Left lung (tissue), 10 donors: ENCODE measurements around the gene TMEM123. TPM values are rescaled to one million over a fixed set of nuclear protein-coding genes. Genes with fewer than 3 reads are reported as not detected.

Source experiments
- ATAC-seq: fragments of 200-7000 bp; cut with Tn5 transposase; one replicate; pipeline ENCODE4 v1.9.1; 2020; ENCODE audit warnings: moderate library complexity
- DNase-seq, 4 donors: peaks; one replicate each; pipeline ENCODE4 v3.0.0-alpha.2; 2013 to 2020
- H3K27ac ChIP-seq, 2 donors: fragments of 200-600 bp; sonication (generic) in 1 of 2; one replicate each; pipeline versions ENCODE4 v1.5.0 to v1.8.0; 2020 to 2021
- H3K27me3 ChIP-seq, 2 donors: fragments of 200-600 bp; sonication (generic) in 1 of 2; one replicate each; pipeline versions ENCODE4 v1.5.0 to v1.8.0; 2020 to 2021
- H3K36me3 ChIP-seq, 2 donors: fragments of 200-600 bp; sonication (generic) in 1 of 2; one replicate each; pipeline versions ENCODE4 v1.5.0 to v1.8.0; 2020 to 2021
- H3K4me1 ChIP-seq, 2 donors: fragments of 200-600 bp; one replicate each; pipeline ENCODE4 v1.8.0; 2021
- H3K4me3 ChIP-seq, 2 donors: fragments of 200-600 bp; sonication (generic) in 1 of 2; one replicate each; pipeline versions ENCODE4 v1.5.0 to v1.8.0; 2020 to 2021; ENCODE audit warnings: mild to moderate bottlenecking in 1 of 2
- H3K9me3 ChIP-seq, 2 donors: fragments of 200-600 bp; sonication (generic) in 1 of 2; one replicate each; pipeline versions ENCODE4 v1.5.0 to v1.8.0; 2020 to 2021
- intact Hi-C, 2 donors: fragments of 100-400 bp; cut with DNase I; formaldehyde crosslinking; loops; one replicate each; pipeline versions ENCODE4 v1.11.2 to v1.14.2; 2022
- polyA plus RNA-seq, 6 donors: library from polyadenylated mRNA; unstranded; fragments of 120-200 nt; gene quantifications; one replicate each; pipeline ENCODE4 v1.2.1, GENCODE V29; 2013; ENCODE audit not compliant: insufficient read length in 6 of 6
- total RNA-seq, 2 donors: library from RNA; stranded (reverse); fragmentation: NEBNext Ultra II Directional; extraction: Animal tissue kit (Norgen Biotek cat#: 25700); gene quantifications; one replicate each; pipeline ENCODE4 v1.2.1, GENCODE V29; 2021
- TF ChIP-seq, protein P1 (sequence below), 2 donors: fragments of 200-600 bp; sonication (generic) in 1 of 2; IDR thresholded peaks; one replicate each; pipeline versions ENCODE4 v1.5.0 to v1.8.0; 2021; ENCODE audit warnings: antibody characterized with exemption in 2 of 2
- donor health status: DM: no; HTN: yes; CAD: no.
- donor health status: DM: no; HTN: no; CAD: no.

Gene TMEM123
- total and polyA plus RNA-seq, 8 donors, result 127 to 351 (median 260) TPM

DNA sequence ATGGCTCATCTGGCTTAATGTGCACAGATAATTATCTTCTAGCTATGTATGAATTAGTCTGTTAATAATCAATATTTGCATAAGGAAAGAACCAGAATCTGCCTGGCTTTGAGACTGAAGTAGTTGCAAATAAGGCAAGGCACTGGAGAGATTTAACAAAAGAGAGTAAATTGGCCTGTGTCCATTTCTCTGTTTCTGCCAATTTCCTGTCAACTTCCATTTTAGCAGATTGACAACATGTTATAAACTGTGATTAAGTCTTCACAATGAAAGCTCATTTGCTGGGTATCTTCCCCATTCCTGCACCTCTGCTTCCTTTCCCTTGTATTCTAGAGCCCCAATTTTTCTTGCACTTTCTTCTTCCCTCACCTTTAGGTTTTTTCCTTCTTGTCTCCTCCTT lies 5.3 kb upstream of the TMEM123 start:
- Histone ChIP-seq H3K4me3 (no peak overlapping the region), H3K36me3 (no peaks in the 10 kb centered on the region), H3K27ac (no peak overlapping the region), H3K4me1 (peaks cover 9 to 50% of the 10 kb centered on the region in 2 donors), H3K27me3 (no peaks in the 10 kb centered on the region), H3K9me3 (no peaks in the 10 kb centered on the region)
- DNase-seq, result no peak
- no peak for ATAC-seq
- TF ChIP-seq, protein P1, sequence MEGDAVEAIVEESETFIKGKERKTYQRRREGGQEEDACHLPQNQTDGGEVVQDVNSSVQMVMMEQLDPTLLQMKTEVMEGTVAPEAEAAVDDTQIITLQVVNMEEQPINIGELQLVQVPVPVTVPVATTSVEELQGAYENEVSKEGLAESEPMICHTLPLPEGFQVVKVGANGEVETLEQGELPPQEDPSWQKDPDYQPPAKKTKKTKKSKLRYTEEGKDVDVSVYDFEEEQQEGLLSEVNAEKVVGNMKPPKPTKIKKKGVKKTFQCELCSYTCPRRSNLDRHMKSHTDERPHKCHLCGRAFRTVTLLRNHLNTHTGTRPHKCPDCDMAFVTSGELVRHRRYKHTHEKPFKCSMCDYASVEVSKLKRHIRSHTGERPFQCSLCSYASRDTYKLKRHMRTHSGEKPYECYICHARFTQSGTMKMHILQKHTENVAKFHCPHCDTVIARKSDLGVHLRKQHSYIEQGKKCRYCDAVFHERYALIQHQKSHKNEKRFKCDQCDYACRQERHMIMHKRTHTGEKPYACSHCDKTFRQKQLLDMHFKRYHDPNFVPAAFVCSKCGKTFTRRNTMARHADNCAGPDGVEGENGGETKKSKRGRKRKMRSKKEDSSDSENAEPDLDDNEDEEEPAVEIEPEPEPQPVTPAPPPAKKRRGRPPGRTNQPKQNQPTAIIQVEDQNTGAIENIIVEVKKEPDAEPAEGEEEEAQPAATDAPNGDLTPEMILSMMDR (IDR thresholded peaks at IDR 0.05), result no peak
- intact Hi-C loops, result no loop called here

DNA sequence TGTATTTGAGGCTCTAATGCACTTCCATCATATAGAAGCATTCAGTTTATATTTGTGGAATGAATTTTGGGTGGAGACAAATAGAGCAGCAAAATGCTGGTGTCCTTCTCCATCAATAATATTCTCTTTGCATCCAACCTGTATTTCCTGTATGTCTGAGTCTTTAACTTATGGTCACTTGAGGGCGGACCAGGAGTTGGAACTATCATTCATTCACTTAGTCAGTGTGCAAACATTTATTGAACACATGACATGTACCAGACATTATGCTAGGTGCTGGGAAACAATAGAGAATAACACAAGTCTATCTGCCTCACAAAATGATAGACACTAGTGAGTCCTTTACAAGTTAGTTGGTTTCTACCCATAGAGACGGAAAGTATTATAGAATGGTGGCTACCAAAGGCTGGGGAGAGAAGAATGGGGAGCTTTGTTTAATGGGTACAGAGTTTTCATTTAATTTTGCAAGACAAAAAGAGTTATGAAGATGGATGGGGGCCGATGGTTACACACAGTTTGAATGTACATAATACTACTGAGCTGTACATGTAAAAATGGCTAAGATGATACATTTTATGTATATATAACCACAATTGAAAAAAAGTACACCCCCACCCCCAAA lies 4.6 kb upstream of the TMEM123 start:
- ATAC-seq, result no peak
- Histone ChIP-seq H3K4me3 (no peak overlapping the region), H3K27ac (no peak overlapping the region), H3K36me3 (no peaks in the 10 kb centered on the region), H3K4me1 (peaks cover 9 to 50% of the 10 kb centered on the region in 2 donors), H3K9me3 (no peaks in the 10 kb centered on the region), H3K27me3 (no peaks in the 10 kb centered on the region)
- DNase-seq, result no peak
- TF ChIP-seq, protein P1 (IDR thresholded peaks at IDR 0.05), result no peak
- intact Hi-C loops, result no loop called here

DNA sequence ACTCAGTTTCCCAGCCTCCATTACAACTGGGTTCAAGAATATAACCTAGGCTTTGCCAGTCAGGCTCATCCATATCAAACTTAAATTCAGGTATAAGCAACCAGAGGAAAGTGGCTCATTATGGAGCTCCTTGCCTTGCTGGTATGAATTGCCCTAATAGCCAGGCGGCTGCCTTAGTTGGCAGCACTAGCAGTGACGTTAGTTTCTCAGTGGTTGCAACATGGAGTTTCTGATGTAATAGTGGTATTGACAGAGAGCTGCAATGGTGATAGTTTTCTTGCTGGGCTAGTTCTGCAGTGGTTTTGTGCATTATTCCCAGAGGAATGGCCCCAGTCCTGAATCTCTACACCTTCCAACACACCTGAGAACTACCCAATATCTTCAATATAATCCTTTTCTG lies 3.8 kb upstream of the TMEM123 start:
- Histone ChIP-seq H3K27ac (peak overlapping the region in 1 of 2 donors; percentile 3), H3K4me1 (peaks cover 10 to 51% of the 10 kb centered on the region in 2 donors), H3K36me3 (no peaks in the 10 kb centered on the region), H3K9me3 (no peaks in the 10 kb centered on the region), H3K4me3 (no peak overlapping the region), H3K27me3 (no peaks in the 10 kb centered on the region)
- TF ChIP-seq, protein P1 (IDR thresholded peaks at IDR 0.05), result no peak
- intact Hi-C loops, result no loop called here
- DNase-seq, result no peak
- ATAC-seq, result no peak

DNA sequence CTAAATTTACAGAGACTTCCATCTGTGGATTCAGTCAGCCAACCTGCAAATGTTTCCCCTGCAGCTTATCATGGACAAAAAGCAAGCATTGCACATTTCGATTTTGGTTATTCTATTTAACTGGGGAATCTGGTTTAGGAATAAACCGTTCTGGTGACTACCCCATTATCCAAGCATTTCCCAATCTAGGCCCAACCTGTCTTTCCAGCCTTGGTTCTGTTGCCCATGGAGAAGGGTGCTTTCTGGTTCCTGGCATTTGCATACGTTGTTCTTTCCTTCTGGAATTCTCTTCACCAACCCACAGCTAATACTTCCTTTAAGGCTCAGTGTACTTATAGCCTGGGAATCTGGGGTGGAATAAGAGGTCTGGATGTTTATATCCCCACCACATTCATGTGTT lies 1.4 kb upstream of the TMEM123 start:
- H3K4me3 ChIP-seq, result no peak overlapping the region
- ATAC-seq (no peak), DNase-seq (no peak)
- peaks cover 15 to 76% of the 10 kb centered on the region in 2 donors for H3K4me1 ChIP-seq
- no peaks in the 10 kb centered on the region for H3K36me3 ChIP-seq
- no peaks in the 10 kb centered on the region for H3K9me3 ChIP-seq
- TF ChIP-seq, protein P1 (IDR thresholded peaks at IDR 0.05), result no peak
- intact Hi-C loops, result no loop called here
- peak overlapping the region in 1 of 2 donors; percentile 96 for H3K27ac ChIP-seq
- H3K27me3 ChIP-seq, result no peaks in the 10 kb centered on the region

DNA sequence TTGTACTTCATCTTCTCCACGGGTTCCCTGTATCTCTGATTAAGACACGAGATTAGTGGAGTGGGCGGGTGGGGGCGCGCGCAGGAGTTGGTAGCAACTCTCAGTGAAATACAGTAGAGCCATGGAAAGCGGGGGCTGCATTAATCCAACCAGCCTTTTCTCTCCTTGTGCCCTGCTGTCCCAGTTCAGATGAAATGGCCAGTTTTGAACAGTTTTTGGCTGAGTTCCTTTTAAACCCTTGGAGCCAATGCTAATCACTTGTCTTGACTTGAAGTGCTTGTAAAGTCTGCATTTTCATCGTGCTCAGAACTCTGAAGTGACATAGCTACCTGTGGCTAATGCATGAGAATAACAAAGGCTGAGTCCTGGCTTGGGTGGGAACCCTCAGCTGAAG lies 734 bp upstream of the TMEM123 start:
- peak overlapping the region; percentile 78 to 95 for H3K4me3 ChIP-seq
- H3K9me3 ChIP-seq, result no peaks in the 10 kb centered on the region
- intact Hi-C loops, result no loop called here
- H3K27me3 ChIP-seq, result no peaks in the 10 kb centered on the region
- peaks cover 15 to 77% of the 10 kb centered on the region in 2 donors for H3K4me1 ChIP-seq
- H3K36me3 ChIP-seq, result no peaks in the 10 kb centered on the region
- DNase-seq (peak in 2 of 4 donors; percentile 48 to 55), ATAC-seq (peak; percentile 48)
- H3K27ac ChIP-seq, result peak overlapping the region; percentile 89 to 96
- TF ChIP-seq, protein P1 (IDR thresholded peaks at IDR 0.05), result no peak
